DND-41 (cell line): Measurements from ENCODE around the gene RAD51B.

ENCODE experiments used
- CTCF ChIP-seq: IDR thresholded peaks from 2 replicates; pipeline ENCODE4 v1.5.1; 2012; ENCODE audit warnings: borderline replicate concordance, low read length, moderate library complexity, mild to moderate bottlenecking; ENCODE audit not compliant: poor library complexity, severe bottlenecking; ENCODE audit errors: extremely low read depth
- EZH2 ChIP-seq: IDR thresholded peaks from 3 replicates; pipeline ENCODE4 v1.6.1; 2012; ENCODE audit warnings: borderline replicate concordance, low read depth, mild to moderate bottlenecking, moderate library complexity, low read length, inconsistent platforms; ENCODE audit not compliant: severe bottlenecking

DNA sequence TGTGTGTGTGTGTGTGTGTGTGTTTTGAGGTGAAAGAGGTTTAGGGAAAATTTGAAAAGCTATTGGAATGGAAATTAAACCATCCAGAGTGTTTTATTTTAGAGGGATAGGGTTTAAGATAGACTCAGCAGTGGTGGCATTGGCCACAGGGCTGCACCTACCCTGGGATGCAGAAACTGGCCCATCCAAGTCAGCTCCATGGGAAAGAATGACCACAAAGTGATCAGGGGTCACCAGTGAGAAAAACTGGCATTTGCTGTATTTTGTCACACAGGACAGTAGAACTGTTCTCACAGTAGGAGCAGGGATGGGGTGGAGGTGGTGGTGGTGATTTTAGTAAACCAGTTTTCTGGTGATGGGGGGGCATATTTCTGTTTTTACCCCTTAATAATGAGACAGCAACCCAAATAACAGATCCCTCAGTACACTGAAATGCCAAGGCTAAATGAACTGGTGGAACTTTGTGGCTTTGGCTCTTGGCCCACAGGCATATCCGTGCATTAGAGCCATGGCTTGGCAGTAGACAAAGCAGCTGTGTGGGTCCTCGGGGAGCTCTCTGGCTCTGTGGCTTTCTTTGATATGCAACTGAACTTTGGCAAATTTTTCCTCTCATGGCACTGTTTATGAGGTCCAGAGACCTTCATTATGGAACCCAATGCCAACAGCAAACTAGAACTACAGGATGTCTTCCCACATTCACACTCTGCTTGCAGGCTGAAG, 625.0 kb downstream of the RAD51B start:
- no peak for TF ChIP-seq CTCF
- no peak for TF ChIP-seq EZH2
